HG03060 (cell line): ENCODE measurements around the gene SMARCAL1.

Source experiments
- ATAC-seq: cut with Tn5 transposase; IDR thresholded peaks from one replicate; pipeline ENCODE4 v1.9.1; 2021; ENCODE audit warnings: low read depth, moderate number of reproducible peaks; ENCODE audit not compliant: unreplicated experiment

The SMARCAL1 gene

DNA sequence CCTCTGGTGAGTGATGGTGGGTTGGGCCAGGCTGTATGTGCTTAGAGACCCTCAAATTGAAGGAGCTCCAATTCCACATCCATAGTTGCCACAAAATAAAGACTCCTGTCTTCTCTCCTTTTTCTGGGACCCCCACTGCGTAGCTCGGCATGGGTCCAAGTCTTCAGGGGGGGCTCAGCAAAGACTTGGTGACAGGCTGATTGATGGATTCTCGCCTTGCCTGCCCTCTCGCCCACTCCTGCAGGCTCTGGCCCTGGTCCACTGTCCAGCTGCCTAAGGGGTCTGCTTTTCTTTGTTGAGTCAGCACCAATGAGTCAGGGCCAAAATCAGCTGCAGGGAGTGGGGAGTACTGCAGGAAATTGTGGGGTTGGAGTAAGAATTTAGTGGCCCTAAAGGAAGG lies 107.8 kb downstream of the SMARCAL1 start:
- ATAC-seq = no peak

DNA sequence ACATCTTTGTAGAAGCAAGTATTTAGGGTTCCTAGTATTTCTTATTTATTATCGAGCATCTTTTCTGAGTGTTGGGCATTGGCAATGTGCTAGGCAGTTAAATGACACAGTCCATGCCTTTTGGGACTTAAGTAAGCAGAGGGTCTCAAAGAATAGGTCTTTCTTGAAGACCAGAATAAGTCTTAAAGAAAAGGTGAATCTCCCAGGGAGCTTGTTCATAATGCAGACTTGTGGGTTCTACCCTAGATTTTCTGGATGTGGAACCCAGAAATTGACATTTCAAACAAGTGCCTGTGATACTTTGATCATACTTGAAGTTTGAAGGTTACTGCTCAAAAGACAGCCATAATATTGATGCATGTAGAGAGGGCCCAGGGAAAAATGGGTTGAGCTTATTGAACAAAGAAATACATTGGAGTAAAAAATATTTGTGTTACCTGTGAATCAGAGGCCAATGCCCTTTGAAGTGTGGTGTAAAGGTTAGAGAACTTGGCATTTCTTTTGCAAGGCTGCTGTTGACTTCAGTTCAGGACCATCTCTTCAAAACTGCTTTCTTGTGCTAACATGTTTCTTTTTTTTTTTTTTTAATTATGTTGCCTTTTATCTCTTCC lies 110.7 kb downstream of the SMARCAL1 start:
- ATAC-seq = no peak

DNA sequence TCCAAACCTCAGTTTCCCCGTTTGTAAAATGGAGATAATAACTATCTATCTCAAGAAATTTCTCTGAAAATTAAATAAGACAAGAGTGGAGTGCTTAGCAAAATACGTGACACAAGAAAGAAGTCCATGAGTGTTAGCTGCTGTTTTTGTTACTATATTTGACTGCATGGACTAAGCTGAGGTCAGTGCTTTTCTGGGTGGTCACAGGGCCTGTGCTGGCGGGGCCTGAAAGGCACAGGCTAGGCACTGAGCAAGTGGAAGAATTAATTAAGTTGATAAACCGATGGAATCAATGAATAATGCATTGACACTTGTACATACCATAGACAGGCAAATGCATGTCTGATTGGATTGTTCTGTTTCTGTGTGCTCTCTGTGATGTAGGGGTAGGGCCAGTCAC lies 113.7 kb downstream of the SMARCAL1 start:
- no peak for ATAC-seq

DNA sequence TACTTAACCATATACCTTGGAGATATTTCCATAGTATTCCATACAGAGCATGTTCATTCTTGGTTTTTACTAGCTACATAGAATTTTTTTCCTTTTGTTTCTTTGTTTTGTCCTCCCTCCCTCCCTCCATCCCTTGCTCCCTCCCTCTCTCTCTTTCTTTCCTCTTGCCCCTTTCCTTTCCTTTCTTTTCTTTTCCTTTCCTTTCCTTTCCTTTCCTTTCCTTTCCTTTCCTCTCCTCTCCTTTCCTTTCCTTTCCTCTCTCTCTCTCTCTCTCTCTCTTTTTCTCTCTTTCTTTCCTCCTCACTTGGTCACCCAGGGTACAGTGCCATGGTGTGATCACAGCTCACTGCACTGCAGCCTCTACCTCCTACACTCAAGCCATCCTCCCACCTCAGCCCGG lies 114.7 kb downstream of the SMARCAL1 start:
- ATAC-seq = no peak

DNA sequence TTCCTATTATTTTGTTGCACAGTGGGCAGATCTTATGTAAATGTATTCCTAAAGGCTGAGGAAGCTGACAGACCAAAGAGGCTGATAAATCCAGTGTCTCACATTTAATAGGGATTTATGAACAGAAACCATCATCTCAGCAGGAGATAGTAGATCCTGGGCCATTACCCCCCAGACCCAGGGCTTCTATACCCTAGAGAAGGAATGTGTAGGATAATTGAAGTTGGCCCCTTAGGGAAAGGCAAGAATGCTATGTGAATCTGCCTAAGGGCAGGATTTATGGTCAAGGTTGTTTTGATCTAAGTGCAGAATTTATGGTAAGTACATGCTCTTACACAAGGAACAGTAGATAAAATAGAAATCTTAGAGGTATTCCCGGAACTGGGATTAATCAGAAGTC lies 115.3 kb downstream of the SMARCAL1 start:
- no peak for ATAC-seq

DNA sequence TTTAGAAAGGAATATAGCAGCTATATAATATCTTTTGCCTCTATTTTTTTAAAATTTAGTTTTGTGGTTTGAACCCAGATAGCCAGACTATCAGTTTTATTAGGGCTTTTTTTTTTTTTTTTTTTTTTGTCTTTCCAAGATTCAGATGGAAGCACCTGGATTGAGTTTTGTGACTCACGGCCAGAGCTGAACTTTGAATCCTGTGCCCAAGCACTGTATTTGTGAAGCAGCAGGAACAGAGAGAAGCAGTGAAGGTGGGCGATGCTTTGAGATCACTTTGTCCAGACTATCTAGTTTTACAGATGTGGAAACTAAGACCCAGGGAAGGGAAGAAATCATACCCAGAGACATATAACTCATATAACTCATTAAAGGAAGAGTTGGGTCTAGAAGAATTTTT lies 120.3 kb downstream of the SMARCAL1 start:
- no peak for ATAC-seq
